ENCODE results near the gene ARHGEF37. TPM values are rescaled to one million over a fixed set of nuclear protein-coding genes. Genes with fewer than 3 reads are reported as not detected.

ARHGEF37 gene
- total RNA-seq, 1 experiment from 2014 or later: 0.42 TPM

GRCh38 chr5:149628221-149628620, 46.9 kb downstream of the ARHGEF37 start:
- no CpG with 5 or more reads among the region's 6 CpGs for WGBS (ENCODE audit: extremely low coverage, insufficient read length, low lambda C conversion rate)
- no peak overlapping the region for H3K27ac Mint-ChIP-seq
- no peaks in the 10 kb centered on the region; the same call in 1 of the 2 replicates for H3K27me3 Mint-ChIP-seq (ENCODE audit: low read depth)

More at GRCh38 chr5:149628221-149628620, 46.9 kb downstream of the ARHGEF37 start:
- H3K4me3 Mint-ChIP-seq: no peak overlapping the region
- Histone ChIP-seq H4K8ac (replicated peaks; ENCODE audit: insufficient read length, low read depth, low read length) (no peak overlapping the region), H3K23ac (ENCODE audit: insufficient read length, low read depth, low read length) (no peak overlapping the region), H3K9me3 (ENCODE audit: control insufficient read depth, low read depth, low read length) (no peaks in the 10 kb centered on the region), H3T11ph (ENCODE audit: low read length) (no peak overlapping the region), H2BK15ac (ENCODE audit: low read depth, low read length) (no peak overlapping the region), H2AFZ (ENCODE audit: low read length) (no peak overlapping the region), H3K79me2 (ENCODE audit: insufficient read depth, low read length) (no peaks in the 10 kb centered on the region), H2BK120ac (ENCODE audit: low read depth, low read length, poor library complexity, severe bottlenecking) (no peak overlapping the region), H3K23me2 (ENCODE audit: insufficient read length, low read depth, low read length, poor library complexity, severe bottlenecking) (no peaks in the 10 kb centered on the region), H3K4me2 (ENCODE audit: insufficient read depth, insufficient read length, low read length) (no peak overlapping the region), H3K4me1 (ENCODE audit: insufficient read depth, low read length) (peaks cover 10% of the 10 kb centered on the region; the same call in 1 of the 2 replicates), H2BK5ac (ENCODE audit: insufficient read length, low read length) (no peak overlapping the region), H3K18ac (ENCODE audit: insufficient read length, low read depth, low read length) (no peak overlapping the region), H3K4ac (ENCODE audit: low read depth, low read length) (no peak overlapping the region), H3K14ac (ENCODE audit: insufficient read depth, low read length) (no peak overlapping the region), H2BK12ac (ENCODE audit: insufficient read length, low read depth, low read length) (no peak overlapping the region), H3K27me3 (ENCODE audit: insufficient read depth, low read length) (no peaks in the 10 kb centered on the region), H3K27ac (ENCODE audit: insufficient read length, low read depth, low read length) (no peak overlapping the region), H3K79me1 (ENCODE audit: insufficient read depth, low read depth, low read length, poor library complexity, severe bottlenecking) (no peaks in the 10 kb centered on the region), H3K9ac (ENCODE audit: extremely low read depth, insufficient read length, low read length) (no peak overlapping the region), H2AK5ac (ENCODE audit: insufficient read length, low read length) (no peak overlapping the region), H4K5ac (ENCODE audit: insufficient read length, low read depth, low read length) (no peak overlapping the region), H4K20me1 (ENCODE audit: control insufficient read depth, insufficient read depth, insufficient read length) (no peaks in the 10 kb centered on the region), H2BK20ac (ENCODE audit: low read depth, low read length, poor library complexity, severe bottlenecking) (no peak overlapping the region), H3K56ac (ENCODE audit: insufficient read length, low read depth, low read length) (no peak overlapping the region), H4K91ac (ENCODE audit: insufficient read length, low read depth, low read length) (no peak overlapping the region)
- H3K36me3 Mint-ChIP-seq (ENCODE audit: insufficient read depth in 1 of 3, low read depth in 3 of 3): no peaks in the 10 kb centered on the region
- DNase-seq: no peak
- H3K4me1 Mint-ChIP-seq: peaks cover 19 to 22% of the 10 kb centered on the region in 2 experiments
- no peaks in the 10 kb centered on the region for H3K9me3 Mint-ChIP-seq
- TF ChIP-seq CTCF (conservative IDR thresholded peaks at IDR 0.05): no peak
